GM18861 (cell line): ENCODE measurements around the gene ADAMTS17.

ENCODE experiments used
- ATAC-seq: cut with Tn5 transposase; IDR thresholded peaks from one replicate; pipeline ENCODE4 v1.9.1; 2021; ENCODE audit not compliant: unreplicated experiment

The ADAMTS17 gene, protein sequence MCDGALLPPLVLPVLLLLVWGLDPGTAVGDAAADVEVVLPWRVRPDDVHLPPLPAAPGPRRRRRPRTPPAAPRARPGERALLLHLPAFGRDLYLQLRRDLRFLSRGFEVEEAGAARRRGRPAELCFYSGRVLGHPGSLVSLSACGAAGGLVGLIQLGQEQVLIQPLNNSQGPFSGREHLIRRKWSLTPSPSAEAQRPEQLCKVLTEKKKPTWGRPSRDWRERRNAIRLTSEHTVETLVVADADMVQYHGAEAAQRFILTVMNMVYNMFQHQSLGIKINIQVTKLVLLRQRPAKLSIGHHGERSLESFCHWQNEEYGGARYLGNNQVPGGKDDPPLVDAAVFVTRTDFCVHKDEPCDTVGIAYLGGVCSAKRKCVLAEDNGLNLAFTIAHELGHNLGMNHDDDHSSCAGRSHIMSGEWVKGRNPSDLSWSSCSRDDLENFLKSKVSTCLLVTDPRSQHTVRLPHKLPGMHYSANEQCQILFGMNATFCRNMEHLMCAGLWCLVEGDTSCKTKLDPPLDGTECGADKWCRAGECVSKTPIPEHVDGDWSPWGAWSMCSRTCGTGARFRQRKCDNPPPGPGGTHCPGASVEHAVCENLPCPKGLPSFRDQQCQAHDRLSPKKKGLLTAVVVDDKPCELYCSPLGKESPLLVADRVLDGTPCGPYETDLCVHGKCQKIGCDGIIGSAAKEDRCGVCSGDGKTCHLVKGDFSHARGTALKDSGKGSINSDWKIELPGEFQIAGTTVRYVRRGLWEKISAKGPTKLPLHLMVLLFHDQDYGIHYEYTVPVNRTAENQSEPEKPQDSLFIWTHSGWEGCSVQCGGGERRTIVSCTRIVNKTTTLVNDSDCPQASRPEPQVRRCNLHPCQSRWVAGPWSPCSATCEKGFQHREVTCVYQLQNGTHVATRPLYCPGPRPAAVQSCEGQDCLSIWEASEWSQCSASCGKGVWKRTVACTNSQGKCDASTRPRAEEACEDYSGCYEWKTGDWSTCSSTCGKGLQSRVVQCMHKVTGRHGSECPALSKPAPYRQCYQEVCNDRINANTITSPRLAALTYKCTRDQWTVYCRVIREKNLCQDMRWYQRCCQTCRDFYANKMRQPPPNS

DNA sequence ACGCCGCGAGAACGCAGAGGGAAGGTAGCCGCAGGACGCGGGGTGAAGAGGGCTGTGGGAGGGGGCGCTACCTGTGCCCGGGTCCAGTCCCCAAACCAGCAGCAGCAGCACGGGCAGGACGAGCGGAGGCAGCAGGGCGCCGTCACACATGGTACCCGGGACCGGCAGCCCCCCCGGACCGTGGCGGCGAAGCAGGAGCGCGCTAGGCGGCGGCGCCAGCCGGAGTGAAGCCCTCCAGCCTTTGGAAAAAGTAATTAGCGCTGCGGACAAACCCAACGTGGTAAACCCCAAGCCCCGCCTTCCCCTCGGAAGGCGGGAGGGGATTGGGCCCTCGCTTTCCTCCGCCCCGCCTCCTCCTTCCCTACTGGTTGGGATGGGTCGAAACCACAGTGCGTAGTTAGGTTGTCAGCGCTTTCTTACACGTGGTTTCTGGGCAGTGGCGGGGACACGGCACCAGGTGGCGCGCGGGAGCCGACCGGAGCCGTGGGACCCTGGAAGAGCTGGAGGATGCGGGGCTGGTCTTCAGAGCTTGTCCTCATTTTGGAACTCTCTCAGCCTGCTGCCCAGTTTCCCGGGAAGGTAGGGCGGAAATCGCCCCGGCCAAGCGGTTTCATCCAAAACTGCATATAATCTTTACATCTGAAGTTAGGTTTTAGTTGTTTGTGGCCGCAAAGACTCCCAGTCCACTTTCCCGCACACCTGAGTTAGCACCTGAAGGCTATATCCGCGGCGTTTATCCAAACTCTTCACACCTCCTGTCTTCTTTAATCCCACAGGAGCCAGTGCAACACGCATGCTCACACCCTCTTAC is at the start of gene ADAMTS17:
TSS of gene ADAMTS17 (minus strand) at position 226 of the 811 bp plus-strand sequence. CDS start at position 150, 76 bp downstream.
- ATAC-seq, result peak; percentile 91

DNA sequence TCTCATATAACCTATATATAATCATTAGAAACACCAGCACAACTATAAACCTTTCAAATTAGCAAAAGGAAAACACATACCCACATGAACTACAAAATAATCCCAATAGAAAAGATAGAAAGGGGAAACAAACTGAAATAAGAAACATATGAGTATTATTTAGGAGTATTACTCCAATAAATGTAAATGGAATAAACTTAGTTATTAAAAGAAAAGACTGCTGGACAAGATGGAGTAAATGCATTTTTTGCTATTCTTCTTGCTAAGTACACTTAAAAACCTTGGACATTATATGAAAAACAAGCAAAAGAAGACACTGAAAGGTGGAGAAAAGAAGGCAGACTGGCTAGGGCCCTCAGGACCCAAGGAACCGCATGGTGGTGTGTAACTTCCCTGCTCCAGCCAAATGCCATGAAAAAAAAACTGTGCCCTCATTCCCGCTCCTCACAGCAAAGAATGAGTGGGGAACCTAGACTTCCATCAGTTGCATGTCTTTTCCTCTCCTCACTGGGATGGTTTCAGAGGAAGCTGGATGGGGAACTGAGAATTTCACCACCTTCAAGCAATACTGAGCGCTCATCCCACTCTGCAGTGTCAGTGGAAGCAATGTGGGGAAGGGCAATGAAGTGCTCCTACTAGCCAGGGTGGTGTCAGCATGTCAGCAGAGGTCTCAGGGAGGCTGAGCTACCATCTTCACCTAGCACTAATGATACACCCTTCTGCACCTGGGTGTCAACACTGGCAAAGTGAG is 43.7 kb upstream of the ADAMTS17 start:
- no peak for ATAC-seq

DNA sequence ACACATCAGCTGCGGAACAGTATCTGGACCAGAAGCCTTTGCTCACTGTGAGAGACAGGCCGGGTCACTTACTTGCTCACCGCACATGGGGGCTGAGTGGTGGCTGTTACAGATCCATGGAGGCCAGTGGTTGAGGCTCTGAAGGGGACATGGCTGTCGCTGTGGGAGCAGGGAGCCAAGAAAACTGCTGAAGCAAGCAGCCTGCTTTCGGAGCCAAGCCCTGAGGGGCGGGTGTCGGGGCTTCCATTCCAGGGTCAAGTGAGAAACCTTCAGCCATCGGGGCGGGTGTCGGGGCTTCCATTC is 42.3 kb upstream of the ADAMTS17 start:
- ATAC-seq, result no peak

DNA sequence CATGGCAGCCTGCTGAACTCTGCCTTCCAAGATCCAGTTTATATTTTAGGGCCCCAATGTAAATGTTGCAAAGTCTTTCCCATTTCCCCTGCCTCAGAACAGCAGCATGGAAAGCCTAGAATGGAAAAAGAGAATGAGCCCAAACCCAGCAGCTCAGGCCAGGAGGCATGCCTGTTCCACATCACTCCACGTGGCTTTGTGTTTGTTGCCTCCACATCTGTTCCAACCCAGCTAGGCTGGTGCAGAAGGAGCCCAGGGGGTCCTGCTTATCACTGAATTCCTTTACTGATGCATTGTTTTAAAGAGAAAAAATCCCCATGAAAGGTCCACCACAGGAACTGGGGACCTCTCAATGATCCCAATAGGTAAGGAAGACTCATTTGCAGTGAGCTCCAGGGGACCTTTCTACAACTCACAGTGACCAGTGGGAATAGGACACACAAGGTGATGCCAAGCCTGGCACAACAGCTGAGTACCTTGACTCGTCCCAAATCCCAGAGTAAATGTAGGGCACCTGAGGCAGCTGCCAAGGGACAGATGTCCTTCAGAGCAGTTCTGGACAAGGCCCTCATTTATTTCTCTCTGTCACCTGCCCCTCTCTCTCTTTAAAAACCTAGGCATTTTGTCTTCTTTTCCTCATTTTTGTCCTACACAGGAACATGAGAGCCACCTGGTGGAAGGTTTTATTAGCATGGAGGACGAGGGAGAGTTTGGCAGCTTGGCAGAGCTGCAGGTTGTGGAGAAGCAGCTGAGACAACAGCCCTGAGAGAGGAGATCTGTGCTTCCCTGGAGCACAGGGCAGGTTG is 41.7 kb upstream of the ADAMTS17 start:
- ATAC-seq, result no peak

DNA sequence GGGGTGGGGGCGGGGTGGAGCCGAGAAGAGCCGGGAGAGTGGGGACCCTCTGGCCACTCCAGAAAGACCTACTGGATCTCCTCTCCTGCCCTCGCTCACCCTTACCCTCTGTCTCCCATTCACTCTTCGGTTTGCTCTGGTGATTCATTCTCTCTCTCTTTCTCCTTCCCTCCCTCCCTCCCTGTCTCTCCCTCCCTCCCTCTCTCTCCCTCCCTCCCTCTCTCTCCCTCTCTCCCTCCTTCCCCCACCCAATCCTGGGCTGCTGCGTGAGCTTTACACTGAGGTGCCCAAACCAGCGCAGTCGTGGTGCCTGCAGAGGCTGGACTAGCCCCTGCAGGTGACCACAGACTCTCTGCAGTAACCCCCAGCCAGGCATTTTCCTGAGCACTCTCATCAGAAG is 32.2 kb upstream of the ADAMTS17 start:
- ATAC-seq, result no peak

DNA sequence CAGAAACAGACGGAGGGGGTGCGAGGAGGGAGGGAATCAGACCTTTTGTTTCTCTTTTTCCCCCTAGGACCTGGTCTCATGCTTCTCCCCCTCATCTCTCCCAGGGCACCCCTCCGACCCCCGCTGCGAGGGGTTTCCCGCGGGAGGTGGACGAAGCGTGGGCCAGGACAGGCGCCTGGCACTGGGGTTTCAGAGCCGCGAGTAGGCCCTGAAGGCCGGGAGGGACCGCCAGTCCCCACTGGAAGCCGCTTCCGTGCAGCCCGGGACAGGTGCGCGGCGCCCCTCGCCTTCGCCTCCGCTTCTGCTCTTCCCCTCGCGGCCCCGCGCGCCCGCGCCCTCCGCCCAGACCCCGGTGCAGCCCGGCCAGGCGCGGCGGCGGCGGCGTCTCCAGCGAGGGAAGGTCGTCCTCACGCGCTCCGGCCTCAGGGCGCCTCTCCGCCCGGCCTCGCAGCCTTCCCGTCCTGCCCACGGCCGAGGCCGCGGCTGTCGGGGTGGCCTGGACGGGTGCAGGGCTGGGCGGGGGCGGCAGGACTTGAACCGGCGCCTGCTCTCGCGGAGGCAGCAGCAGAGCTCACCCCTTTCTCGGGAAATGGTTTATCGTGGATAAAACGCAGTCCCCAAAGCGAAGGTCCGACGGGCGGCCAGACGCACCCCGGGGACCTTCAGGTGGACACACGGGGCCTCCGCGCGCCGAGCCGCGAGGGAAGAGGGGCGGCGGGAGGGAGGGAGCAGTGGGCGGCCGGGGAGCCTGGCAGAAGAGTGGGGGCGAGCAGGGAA is 31.5 kb upstream of the ADAMTS17 start:
- ATAC-seq, result no peak

DNA sequence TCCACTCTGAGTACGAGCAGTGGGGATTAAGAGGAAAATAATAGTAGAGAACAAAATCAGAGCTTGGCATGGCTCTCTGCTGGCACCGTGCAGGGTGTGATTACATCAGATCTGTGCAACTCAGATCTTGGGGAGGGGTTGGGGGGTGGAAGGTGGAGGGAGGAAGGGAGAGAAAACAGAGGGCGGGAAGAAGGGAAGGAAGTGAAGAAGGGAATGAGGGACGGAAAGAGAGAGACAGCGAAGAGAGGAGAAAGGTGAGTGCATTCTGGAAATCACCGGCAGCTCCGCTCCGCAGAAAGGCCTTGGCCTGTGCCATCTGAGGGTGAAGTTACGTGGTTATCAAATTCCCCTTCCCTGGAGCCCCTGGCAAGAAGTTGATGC is 31.0 kb upstream of the ADAMTS17 start:
- no peak for ATAC-seq

DNA sequence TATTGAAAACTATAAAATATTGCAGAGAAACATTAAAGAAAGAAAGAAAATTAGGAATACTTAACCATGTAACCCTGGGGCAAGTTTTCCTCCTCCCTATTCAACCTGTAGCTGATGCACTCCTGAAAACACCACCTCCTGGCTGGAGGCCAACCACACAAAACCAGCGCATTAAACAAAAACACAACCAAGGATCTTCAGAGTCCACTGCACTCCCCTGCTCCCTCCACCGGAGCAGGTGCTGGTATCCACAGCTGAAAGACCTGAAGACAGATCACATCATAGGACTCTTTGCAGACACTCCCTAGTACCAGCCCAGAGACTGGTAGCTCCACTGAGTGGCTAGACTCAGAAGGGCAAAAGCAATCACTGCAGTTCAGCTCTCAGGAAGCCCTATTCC is 13.6 kb upstream of the ADAMTS17 start:
- ATAC-seq, result no peak

DNA sequence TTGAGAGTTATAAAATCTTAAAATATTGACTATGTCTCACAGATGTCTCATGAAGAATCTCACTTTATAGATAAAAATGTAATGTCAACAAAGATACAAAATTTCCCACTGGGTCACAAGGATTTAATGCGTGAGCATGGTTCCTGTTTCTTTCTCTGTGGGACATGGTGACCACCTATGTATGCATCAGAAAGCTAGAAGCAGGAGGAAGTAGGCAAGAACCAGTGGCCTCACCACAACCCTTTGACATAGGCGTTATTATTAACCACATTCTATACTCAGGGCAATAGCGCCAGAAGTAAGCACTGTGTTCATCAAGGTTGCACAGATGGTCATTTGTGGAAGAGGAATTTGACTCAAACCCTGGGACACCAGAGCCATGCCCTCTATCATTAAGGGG is 11.7 kb upstream of the ADAMTS17 start:
- ATAC-seq, result no peak

DNA sequence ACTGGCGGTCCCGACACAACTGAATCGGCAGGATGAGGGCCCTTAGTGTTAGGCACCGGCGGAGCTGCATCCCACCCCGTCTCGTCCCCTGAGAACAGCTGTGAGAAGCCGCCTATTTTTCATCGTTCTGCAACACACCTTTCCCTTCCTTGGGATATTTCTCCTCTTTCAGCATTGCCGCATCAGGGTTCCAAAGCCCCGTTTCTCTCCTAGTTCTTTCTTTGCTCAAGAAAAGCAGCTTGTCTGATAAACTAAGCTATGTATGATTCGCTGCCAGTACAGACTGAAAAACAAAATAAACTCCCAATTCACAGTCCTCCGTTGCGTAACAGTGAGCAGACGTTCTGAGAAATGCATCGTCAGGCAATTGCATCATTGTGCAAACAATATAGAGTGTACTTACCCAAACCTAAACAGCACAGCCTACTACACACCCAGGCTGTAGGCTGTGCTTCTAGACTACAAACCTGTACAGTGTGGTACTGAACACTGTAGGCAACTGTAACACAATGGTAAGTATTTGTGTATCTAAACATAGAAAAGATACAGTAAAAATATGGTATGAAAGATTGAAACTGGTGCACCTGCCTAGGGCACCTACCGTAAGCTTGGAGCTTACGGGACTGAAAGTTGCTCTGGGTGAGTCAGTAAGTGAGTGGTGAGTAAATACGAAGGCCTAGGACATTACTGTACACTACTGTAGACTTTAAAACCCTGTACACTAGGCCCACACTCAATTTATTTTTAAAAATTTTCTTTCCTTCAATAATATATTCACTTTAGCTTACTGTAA is 8.9 kb upstream of the ADAMTS17 start:
- ATAC-seq, result no peak

DNA sequence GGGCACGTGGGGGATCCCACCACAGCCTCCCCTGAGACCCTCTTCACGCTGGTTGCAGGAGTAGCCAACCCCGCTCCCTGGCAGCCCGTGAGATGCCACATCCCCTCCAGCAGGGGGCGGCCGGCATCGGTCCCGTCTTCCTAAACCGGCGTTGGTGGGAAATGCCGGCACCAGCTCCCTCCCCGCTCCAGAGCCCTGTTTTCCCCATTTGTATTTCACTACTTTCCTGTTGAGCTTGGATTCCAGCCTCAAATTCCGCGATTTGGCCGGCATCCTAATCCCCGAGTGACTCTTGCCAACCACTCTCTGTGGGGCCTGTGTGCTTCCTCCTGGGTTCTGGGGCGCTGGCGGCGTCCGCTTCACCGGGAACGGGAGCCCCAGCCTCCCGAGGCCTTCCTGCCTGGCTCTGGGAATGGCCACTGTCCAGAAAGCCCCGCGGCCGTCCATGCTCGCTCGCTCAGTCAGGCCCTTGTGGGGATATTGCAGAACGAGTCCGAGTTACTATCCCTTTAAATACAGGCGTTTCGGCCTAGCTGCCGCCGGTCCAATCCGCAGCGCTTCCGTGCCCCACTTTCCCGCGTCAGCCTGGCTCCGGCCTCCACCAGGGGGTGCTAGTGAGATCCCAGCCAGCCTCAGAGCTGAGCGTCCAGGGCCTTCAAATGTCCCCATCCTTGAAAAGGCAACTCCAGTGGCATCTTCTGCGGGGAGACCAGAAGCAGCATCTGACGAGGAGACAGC is 8.1 kb upstream of the ADAMTS17 start:
- peak; percentile 87 for ATAC-seq

DNA sequence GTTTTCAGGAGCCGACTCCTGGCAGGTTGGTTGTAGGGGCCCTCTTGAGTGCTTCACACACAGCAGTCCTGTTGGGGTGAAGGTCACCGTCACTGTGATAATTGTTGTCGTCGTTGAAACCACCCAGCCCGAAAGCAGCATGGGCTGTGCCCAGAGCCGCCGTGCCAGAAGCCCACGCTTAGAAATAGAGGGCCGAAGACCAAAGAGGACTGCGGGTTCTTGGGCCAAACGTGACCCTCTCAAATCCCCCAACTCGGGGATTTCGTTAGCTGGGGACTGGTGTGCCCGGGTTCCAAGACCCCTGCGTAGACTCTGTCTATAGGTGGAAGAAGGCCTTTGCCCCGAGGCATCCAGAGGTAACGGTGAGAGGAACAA is 7.5 kb upstream of the ADAMTS17 start:
- ATAC-seq, result no peak

DNA sequence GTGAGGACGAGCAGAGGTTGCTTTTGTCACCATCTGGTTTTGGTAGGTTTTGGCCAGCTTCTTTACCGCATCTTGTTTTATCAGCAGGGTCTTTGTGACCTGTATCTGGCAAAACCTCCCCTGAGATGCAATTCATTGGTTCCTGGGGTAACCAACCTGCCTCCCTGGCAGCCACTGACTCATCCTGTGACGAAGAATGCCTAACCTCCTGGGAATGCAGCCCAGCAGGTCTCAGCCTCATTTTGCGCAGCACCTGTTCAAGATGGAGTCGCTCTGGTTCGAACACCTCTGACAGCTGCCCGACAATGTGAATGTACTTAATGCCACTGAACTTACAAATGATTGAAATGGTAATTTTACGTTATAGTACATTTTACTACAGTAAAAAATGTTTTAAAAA is 6.8 kb upstream of the ADAMTS17 start:
- ATAC-seq, result no peak

DNA sequence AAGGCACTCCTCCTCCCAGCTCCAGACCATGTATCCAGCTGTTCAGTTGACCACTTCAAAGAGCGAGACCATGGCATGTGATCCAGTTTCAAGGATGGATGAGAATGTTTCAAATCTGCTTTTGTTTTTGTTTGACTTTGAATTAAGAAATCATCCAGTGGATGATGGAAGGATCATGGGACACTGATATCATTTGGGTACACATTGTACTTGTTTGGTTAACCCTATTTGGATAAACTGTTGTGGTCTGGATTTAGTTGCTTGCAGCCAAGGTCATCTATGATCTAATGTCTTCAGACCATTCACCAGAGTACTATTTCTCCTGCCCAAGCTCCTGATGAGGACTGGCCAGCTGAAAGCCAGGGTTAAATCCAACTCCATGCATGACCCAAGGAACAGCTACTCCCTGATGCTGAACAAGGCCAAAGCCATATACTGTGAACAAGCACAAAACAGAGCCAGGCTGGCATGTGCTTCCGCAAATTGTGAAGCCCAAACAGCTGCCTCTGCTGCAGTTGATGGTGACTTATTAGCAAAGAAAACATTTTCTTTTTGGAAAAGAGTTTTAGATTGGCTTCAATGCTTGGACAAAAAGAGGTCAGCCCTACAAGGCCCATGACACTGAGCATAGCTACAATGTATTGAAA is 5.2 kb upstream of the ADAMTS17 start:
- no peak for ATAC-seq

DNA sequence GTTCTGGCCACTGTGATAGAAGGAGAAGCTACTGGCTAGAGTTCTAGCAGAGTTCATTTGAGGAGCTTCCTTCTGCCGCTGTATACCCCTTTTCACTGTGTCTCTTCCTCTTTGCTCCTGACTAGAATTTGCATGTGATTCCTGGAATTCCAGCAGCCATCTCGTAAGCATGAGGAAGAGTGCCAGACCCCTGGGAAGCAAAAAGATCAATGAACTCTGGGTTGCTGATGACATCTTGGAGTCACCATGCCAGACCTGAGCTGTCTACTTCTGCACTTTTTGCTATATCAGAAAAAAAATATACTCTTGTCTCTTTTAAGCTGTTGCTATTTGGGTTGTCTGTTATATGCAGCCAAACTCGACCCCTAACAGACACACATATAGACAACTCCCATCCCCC is 3.7 kb upstream of the ADAMTS17 start:
- no peak for ATAC-seq

DNA sequence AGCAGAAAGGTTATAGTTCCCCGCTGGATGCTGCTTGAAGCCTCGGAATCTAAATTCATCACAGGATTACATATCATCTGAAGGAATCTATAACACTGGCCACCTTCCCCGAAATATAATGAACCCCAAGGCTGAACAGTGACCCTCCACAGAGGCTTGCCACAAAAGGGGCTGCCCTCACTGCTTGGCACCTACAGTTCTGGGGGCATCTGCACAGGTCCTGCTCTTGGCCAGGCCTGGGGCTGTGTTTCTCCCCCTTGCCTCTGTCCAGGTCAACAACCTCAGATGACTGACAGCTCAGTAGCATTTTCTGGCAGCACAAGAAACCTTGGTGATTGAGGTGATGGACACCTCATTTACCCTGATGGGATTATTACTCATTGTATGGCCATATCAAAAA is 1.5 kb upstream of the ADAMTS17 start:
- no peak for ATAC-seq

DNA sequence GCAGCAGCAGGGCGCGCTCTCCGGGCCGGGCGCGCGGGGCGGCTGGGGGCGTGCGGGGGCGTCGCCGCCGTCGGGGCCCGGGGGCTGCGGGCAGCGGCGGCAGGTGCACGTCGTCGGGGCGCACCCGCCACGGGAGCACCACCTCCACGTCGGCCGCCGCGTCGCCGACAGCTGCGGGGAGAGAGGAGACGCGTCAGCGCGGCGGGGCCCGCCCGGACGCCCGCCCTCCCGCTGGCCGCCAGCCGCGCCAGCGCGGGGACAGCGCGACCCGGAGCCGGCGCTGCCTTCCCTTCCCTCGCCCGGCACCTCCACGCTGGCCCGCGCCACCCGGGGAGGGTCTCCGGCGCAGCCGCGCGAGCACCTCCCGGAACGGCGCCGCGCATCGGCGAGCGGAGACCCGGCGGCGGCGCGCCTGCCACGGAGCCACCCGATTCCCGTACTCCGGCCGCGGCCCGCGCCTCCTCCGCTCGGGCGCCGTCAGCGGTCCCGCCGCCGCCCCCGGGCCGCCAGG is 481 bp downstream of the ADAMTS17 start:
- peak; percentile 5 for ATAC-seq
